ENCODE measurements around the gene TBL1XR1. TPM values are rescaled to one million over a fixed set of nuclear protein-coding genes. Genes with fewer than 3 reads are reported as not detected.
"Not testable (repeated sequence)": the region's sequence is repeated elsewhere in the genome, so short reads cannot be mapped to it uniquely, and the experiment has no call there.

TBL1XR1 gene
- total RNA-seq, 1 experiment from 2014 or later: 77.6 TPM

DNA sequence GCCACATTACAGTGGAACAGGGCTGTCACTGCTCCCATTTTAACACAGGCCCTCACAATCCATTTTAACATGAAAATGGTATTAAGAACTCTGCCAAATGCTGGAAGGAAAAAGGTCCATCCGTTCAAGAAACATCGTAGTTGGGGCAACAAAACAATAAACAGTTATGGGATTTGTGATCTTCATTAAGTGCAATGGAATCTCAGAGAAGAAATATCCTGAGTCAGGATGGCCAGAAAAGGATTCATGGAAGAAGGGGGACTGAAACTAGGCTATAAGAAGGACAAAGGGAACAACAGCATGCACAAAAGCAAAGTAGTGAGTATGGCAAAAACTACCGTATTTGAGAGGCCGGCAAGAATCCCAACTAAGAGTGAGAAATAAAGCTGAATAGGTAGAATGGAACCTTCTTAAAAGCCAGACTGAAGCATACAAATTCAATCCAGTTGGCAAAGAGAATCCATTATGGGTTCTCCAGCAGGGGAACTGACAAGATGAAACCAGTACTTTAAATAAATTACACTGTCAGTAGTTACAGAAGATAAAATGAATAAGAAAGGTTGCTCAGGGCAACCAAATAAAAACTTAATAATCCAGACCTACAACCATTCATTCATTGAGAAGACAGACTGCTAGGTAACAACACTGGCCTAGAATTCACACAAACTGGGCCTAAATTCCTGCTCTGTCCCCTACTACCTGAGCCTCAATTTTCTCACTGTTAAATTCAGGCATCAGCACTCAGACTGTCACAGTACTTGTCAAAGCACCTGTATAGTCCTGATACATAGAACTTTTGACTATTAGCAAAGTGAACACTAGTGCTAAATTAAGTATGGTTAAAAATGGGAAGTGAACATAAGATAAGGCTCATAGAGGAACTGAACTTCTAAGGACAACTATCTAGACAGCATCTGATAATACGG, 6.3 kb downstream of the TBL1XR1 start:
- Histone ChIP-seq H3K4me2 (ENCODE audit: low read length) (peak overlapping the region; percentile 1; the same call in 1 of the 2 replicates), H3K4me3 (ENCODE audit: low read length) (no peak overlapping the region), H3K27me3 (ENCODE audit: low read length) (no peaks in the 10 kb centered on the region), H3K27ac (ENCODE audit: low read length) (no peak overlapping the region), H3K79me2 (ENCODE audit: low read length) (peaks cover 100% of the 10 kb centered on the region), H3K9me3 (ENCODE audit: low read length) (no peaks in the 10 kb centered on the region), H2AFZ (ENCODE audit: low read length) (no peak overlapping the region), H3K9ac (ENCODE audit: low read length) (no peak overlapping the region), H3F3A (ENCODE audit: low read length, unreplicated experiment) (no peaks in the 10 kb centered on the region), H3K36me3 (ENCODE audit: low read depth, low read length) (peaks cover 7% of the 10 kb centered on the region), H3K4me1 (ENCODE audit: insufficient read depth, low read length) (peaks cover 12% of the 10 kb centered on the region), H4K20me1 (ENCODE audit: low read length) (peaks cover 44% of the 10 kb centered on the region), H3K9me2 (replicated peaks; ENCODE audit: low read length) (no peaks in the 10 kb centered on the region)
- ChIA-PET CTCF (no interaction called here), POLR2A (ENCODE audit: unreplicated experiment) (no interaction called here)
- BruUV-seq (replicated peaks): no TSS peak
- no peak for TF ChIP-seq EZH2phosphoT487 (IDR thresholded peaks at IDR 0.05; ENCODE audit: borderline replicate concordance, low read length)
- TF ChIP-seq, protein P1, sequence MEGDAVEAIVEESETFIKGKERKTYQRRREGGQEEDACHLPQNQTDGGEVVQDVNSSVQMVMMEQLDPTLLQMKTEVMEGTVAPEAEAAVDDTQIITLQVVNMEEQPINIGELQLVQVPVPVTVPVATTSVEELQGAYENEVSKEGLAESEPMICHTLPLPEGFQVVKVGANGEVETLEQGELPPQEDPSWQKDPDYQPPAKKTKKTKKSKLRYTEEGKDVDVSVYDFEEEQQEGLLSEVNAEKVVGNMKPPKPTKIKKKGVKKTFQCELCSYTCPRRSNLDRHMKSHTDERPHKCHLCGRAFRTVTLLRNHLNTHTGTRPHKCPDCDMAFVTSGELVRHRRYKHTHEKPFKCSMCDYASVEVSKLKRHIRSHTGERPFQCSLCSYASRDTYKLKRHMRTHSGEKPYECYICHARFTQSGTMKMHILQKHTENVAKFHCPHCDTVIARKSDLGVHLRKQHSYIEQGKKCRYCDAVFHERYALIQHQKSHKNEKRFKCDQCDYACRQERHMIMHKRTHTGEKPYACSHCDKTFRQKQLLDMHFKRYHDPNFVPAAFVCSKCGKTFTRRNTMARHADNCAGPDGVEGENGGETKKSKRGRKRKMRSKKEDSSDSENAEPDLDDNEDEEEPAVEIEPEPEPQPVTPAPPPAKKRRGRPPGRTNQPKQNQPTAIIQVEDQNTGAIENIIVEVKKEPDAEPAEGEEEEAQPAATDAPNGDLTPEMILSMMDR (conservative IDR thresholded peaks at IDR 0.05; ENCODE audit: low read depth, low read length): no peak
- no peak for ATAC-seq
- intact Hi-C loops (cut with micrococcal nuclease): no loop called here
- no peak for DNase-seq

DNA sequence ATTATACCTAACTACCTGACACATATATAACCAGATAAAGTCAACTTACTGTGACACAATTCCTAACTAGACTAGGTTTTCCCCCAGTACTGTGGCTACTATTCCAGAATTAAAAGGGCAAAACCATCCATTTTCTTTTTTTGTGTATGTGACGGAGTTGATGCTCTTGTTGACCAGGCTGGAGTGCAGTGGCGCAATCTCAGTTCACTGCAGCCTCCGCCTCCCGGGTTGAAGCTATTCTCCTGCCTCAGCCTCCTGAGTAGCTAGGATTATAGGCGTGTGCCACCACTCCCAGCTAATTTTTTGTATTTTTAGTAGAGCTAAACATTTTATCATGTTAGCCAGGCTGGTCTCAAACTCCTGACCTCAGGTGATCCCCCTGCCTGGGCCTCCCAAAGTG, 7.1 kb downstream of the TBL1XR1 start:
- H3K9me3 ChIP-seq (ENCODE audit: low read length); H3K9ac ChIP-seq (ENCODE audit: low read length); DNase-seq; H3K27me3 ChIP-seq (ENCODE audit: low read length); ATAC-seq; CTCF ChIA-PET; H3K4me2 ChIP-seq (ENCODE audit: low read length); H3K27ac ChIP-seq (ENCODE audit: low read length); H3K9me2 ChIP-seq (replicated peaks; ENCODE audit: low read length); BruUV-seq (replicated peaks); H2AFZ ChIP-seq (ENCODE audit: low read length); H3K4me3 ChIP-seq (ENCODE audit: low read length); H3F3A ChIP-seq (ENCODE audit: low read length, unreplicated experiment); H3K36me3 ChIP-seq (ENCODE audit: low read depth, low read length); POLR2A ChIA-PET (ENCODE audit: unreplicated experiment); intact Hi-C loops (cut with micrococcal nuclease): not testable (repeated sequence)
- Histone ChIP-seq H4K20me1 (ENCODE audit: low read length) (peaks cover 46% of the 10 kb centered on the region), H3K4me1 (ENCODE audit: insufficient read depth, low read length) (peaks cover 12% of the 10 kb centered on the region), H3K79me2 (ENCODE audit: low read length) (peaks cover 100% of the 10 kb centered on the region)

DNA sequence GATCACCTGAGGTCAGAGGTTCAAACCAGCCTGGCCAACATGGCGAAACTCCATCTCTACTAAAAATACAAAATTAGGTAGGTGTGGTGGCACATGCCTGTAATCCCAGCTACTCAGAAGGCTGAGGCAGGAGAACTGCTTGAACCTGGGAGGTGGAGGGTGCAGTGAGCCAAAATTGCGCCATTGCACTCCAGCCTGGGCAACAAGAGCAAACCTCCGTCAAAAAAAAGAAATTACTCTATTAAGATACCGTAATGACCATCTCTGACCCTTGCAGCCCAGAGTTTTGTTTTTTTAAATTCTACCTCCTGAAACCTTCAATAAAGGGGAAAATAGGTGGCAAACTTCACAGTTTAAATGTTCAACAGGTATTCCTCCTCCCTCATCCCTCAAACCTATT, 9.0 kb downstream of the TBL1XR1 start:
- not testable (repeated sequence) for H3K4me2 ChIP-seq (ENCODE audit: low read length); BruUV-seq (replicated peaks)

DNA sequence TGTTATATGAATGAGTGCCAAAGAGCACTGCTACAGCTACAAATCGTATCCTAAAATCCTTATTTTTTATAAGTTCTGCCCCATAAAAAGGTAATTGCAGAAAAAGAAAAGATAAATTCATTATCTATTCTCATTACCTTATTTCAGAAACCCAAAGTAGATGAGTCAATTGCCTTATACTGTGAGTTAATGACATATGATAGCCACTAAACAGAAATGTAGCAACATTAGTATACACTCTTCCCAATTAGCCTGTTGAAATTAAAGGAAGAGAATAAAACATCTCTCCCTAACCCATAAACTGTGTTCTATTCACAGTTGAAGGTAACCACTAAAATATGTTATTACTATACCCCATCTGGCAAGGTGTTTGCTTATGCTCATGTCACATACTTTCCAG, 11.0 kb downstream of the TBL1XR1 start:
- H3K4me1 ChIP-seq (ENCODE audit: insufficient read depth, low read length): no peaks in the 10 kb centered on the region
- ChIA-PET POLR2A (ENCODE audit: unreplicated experiment) (no interaction called here), CTCF (no interaction called here)
- H3K79me2 ChIP-seq (ENCODE audit: low read length): peaks cover 100% of the 10 kb centered on the region
- DNase-seq (no peak), ATAC-seq (no peak)
- H3K36me3 ChIP-seq (ENCODE audit: low read depth, low read length): no peaks in the 10 kb centered on the region
- H3F3A ChIP-seq (ENCODE audit: low read length, unreplicated experiment): no peaks in the 10 kb centered on the region
- H3K27ac ChIP-seq (ENCODE audit: low read length): no peak overlapping the region
- H3K9ac ChIP-seq (ENCODE audit: low read length): no peak overlapping the region
- BruUV-seq (replicated peaks): no TSS peak
- no peaks in the 10 kb centered on the region for H3K27me3 ChIP-seq (ENCODE audit: low read length)
- H2AFZ ChIP-seq (ENCODE audit: low read length): no peak overlapping the region
- no peaks in the 10 kb centered on the region for H3K9me3 ChIP-seq (ENCODE audit: low read length)
- TF ChIP-seq, protein P1 (conservative IDR thresholded peaks at IDR 0.05; ENCODE audit: low read depth, low read length): no peak
- no peak for TF ChIP-seq EZH2 (IDR thresholded peaks at IDR 0.05; ENCODE audit: low read length, unreplicated experiment)
- TF ChIP-seq EZH2phosphoT487 (IDR thresholded peaks at IDR 0.05; ENCODE audit: borderline replicate concordance, low read length): no peak
- H4K20me1 ChIP-seq (ENCODE audit: low read length): peaks cover 50% of the 10 kb centered on the region
- intact Hi-C loops (cut with micrococcal nuclease): no loop called here
- no peak overlapping the region for H3K4me2 ChIP-seq (ENCODE audit: low read length)
- no peak overlapping the region for H3K4me3 ChIP-seq (ENCODE audit: low read length)
- no peaks in the 10 kb centered on the region for H3K9me2 ChIP-seq (replicated peaks; ENCODE audit: low read length)

More for the DNA sequence above, 9.0 kb downstream of the TBL1XR1 start:
- ATAC-seq; H3K4me3 ChIP-seq (ENCODE audit: low read length); H3K27me3 ChIP-seq (ENCODE audit: low read length); H3K9me2 ChIP-seq (replicated peaks; ENCODE audit: low read length); H3K9ac ChIP-seq (ENCODE audit: low read length); H3K4me1 ChIP-seq (ENCODE audit: insufficient read depth, low read length); H3K27ac ChIP-seq (ENCODE audit: low read length); H3F3A ChIP-seq (ENCODE audit: low read length, unreplicated experiment); H3K36me3 ChIP-seq (ENCODE audit: low read depth, low read length); intact Hi-C loops (cut with micrococcal nuclease); H3K9me3 ChIP-seq (ENCODE audit: low read length); H2AFZ ChIP-seq (ENCODE audit: low read length); DNase-seq; POLR2A ChIA-PET (ENCODE audit: unreplicated experiment): not testable (repeated sequence)
- CTCF ChIA-PET: interaction anchor here (0.6 kb wide), 2 partner anchors 17 to 136 kb away, joined by 3 read pairs; no protein-coding TSS in a partner anchor
- Histone ChIP-seq H3K79me2 (ENCODE audit: low read length) (peaks cover 100% of the 10 kb centered on the region), H4K20me1 (ENCODE audit: low read length) (peaks cover 52% of the 10 kb centered on the region)

All from PC-3 (cell line).